Ammon's horn (tissue), 1 donor: ENCODE measurements around the gene PPP2R2C.
A peak's percentile ranks its signal among the peaks of the same experiment; 100 is the strongest.

Source experiments
- DNase-seq: peaks from one replicate; pipeline ENCODE4 v3.0.0-alpha.2; 2016; ENCODE audit warnings: low spot score

PPP2R2C gene

GRCh38 chr4:6342530-6343293 lies 129.7 kb downstream of the PPP2R2C start:
- peak; percentile 78 for DNase-seq

DNA sequence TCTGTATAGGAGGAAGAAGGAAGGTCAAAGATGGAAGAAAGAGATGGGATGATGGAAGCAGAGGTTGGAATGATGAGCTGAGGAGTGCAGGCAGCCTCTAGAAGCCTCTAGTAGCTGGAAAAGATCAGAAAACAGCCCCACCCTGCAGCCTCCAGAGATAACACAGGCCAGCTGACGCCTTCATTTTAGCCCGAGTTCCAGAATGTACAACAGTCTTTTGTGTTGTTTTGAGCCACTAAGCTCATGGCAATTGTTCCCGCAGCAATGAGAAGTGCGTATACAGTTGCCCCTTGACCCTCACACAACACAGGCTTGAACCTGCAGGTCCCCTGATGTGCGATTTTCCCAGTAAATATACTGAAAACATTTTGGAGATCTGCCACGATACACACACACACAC lies 130.7 kb downstream of the PPP2R2C start:
- DNase-seq: no peak

GRCh38 chr4:6340446-6341015 lies 131.9 kb downstream of the PPP2R2C start:
- no peak for DNase-seq

DNA sequence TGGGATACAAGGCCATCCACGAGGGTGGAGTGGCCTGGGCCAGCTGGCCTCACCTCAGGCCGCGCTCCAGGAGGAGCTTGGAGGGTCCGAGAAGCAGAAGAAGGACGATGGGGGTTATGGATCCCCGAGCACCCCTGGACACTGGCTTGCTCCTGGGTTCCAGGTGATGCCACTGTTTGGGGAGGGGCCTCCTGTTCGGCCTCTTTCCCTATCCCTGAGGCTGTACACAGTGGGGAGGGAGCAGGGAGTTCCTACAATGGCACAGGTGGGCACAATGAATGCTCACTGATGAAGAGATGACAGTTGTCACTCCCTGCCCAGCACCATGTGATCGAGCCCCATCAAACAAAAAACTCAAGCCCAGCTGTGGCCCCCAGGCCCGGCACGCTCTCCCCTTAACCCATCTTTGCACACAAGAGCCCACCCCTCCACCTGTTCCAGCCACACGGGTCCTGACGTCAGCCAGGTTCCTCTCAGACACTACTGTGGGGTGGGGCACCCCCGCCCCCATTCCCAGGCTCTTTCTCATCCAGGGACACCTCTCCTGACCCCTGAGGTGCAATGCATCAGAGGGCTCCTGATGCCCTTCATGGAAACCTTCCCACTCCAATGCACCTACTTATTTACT lies 132.5 kb downstream of the PPP2R2C start:
- DNase-seq: no peak

DNA sequence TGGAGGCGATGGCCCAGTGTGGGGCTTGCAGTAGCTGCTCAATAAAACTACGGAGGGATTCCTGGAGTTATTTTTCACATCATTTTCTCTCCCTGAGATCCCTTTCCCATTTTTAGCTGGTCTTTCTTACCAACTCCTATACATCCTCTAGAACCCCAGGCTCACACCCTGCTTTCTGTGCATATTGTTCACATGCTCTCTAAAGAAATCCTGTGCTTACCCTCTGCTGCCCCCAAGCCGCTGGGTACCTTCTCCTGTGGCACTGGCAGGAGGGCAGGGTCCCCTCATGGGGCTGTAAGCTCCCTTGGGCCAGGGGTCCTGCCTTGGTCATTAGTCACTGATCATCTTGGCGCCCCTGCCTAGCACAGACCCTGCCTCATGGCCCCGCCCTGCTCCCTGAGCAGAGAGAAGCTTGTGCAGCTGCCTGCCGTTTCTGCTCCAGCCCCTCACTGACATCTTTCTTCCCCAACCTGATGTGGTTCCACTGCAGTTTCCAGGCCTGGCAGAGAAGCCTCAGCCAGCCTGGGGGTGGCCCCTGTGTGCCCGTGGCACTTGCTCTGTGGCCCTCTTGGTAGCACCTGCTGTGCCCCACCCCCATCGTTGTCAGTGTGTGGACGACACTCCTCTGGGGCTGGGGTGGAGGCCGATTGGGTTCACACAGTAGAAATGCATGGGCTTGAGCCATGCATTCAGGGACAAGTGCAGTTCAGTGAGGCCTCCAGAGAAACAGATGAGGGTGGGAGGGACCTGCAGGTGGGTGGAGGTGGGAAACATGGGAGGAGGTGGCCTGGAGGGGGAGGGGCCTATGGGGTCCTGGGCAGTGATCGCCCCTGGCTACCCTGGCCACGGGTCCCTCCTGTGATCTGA lies 133.2 kb downstream of the PPP2R2C start:
- DNase-seq: no peak

DNA sequence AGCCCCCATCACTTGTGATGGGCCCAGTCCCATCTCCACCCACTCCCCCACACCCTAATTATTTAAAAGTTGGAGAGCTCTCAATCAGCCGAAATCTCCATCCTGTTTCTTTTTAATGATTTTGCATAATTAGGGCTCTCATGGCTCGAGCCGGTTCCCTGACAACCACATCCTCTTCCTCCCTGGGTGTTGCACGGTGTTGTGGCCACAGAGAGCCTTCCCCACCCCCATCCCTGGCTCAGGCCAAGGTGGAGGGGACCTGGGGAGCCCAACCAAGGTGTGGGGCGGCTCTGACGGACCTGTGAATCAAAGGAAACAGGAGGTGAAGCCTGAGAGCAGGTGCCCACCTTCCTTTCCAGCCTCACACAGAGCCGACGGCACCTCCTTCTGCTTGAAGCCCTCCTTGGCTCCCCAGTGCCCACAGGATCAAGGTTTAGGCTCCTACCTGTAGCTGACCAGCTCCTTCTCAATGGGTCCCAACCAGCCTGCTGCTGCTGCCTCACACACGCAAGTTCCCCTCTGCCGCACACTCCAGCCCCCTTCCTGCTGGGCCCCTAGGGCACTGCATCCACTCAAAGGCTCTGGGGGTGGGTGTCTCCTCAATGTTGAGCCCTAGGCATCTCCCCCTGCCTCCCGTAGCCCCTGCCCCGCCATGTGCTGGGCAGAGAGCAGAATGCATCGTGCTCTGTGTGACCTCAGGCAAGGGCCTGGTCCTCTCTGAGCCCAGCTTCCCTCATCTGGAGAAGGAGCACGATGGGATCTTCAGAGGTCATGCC lies 134.1 kb downstream of the PPP2R2C start:
- DNase-seq: no peak

DNA sequence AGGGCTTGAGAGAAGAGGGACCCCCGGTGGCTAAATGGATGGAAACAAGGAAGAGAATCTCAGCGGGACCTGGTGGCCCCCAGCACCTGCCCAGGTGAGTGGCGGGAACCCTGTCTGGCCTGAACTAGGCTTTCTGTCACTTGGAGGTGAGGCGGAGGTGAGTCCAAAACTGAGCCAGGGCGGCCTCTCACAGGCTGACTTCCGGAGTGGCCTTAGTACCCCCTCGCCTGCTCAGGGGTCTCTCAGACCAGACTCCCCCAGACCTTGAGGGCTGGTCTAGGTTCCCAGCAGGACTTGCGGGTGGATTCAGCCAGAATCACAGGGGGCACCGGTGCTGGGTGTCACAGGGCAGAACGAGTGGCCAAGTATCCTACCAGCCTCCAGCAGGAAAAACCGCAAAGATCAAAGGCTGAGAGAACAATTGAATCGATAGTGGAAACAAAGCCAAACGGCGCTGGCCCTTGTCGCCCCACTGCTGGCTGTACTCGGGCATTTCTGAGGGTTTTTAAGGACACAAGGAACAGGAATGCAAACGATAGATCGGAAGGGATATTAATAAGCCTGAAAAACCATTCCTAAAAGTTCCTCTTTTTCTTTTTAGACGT lies 135.0 kb downstream of the PPP2R2C start:
- no peak for DNase-seq

GRCh38 chr4:6336166-6336565 lies 136.2 kb downstream of the PPP2R2C start:
- no peak for DNase-seq

DNA sequence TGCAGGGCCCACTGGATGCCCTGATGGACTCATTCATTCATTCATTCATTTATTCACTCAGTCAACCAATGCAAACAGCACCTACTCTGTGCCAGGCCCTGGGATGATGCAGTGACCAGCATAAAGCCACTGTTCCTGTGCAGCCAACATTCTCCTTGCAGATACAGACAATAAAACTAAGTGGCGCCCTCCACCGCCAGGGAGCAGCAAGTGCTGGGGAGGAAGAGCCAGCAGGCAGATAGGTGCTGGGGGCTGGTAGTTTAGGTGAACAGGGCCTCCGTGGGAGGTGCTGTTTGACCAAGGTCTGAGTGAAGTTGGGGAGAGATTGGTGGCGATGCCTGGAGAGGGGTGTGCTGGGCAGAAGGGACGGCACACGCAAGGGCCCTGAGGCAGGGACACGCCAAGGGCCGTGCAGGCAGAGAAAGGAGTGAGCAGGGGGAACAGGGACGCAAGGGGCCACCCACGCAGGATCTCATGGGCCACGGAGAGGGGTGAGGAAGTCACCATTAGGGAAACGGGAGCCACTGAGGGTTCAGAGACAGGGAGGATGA lies 137.3 kb downstream of the PPP2R2C start:
- DNase-seq: no peak

GRCh38 chr4:6334203-6334887 lies 138.1 kb downstream of the PPP2R2C start:
- DNase-seq: no peak

- no peak for DNase-seq
Measured at GRCh38 chr4:6333301-6334202, 138.9 kb downstream of the PPP2R2C start.

DNA sequence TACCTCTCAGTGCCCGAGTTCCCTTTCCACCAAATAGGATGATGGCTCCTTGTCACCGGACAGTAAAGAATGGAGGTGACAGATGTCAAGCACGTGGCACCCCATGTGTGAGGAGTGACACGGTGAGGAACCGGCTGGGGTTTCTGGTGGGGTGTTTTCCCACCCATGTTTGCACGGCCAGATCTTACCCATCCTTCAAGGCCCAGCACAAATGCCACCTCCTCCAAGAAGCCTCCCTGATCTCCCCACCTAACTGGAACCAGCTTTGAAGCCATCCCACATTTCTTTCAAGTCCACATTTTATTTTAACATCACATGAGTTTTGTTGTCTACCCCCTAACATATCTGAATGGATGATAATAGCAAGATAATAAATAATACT lies 139.8 kb downstream of the PPP2R2C start:
- DNase-seq: no peak

DNA sequence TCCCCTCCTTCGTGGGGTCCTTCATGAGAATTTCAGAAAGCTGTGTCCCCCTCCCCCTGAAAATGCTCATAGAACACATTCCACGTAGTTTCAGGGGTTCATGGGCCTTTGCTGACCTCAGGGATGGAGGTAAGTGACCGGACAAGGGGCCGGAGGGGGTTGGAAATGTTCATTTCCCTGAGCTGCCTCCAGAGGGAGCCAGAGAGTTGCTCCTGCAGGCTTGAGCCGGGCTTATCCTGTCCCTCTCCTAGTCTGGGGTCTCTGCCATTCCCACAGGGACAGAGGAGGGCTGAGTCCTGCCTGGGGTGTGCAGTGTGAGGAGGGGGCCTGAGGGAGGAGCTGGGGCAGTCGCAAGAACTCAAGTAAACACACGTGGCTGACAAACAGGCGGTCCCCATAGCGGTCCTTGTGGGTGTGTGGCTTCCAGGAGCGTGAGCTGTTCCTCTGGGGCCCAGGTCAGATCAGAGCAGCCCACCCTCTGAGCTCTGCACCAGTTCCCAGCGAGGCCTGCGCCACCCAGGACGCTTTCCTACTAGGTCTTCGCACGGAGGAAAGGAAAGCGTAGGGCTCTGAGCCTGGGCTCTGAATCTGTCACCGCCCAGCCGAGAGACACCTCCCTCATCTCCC lies 140.3 kb downstream of the PPP2R2C start:
- no peak for DNase-seq

GRCh38 chr4:6331468-6331867 lies 140.9 kb downstream of the PPP2R2C start:
- no peak for DNase-seq

DNA sequence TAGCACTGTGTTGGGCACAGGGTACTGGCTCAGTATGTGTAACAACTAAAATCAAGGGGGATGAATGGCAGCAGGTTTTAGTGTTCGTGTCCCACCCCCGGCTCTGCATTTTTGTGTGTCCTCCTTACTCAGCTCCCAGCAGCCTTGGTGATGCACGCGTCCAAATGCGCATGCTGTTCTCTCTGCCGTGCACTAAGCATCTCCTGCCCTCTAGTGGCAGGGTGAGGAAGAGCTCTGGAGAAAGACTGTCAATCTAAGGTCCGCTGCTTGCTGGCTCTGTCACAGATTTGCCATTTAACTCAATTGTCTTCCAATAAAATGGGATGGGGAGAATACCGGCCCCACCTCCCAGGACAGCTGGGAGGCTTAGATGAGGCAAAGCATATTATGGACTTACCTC lies 141.4 kb downstream of the PPP2R2C start:
- peak; percentile 49 for DNase-seq

DNA sequence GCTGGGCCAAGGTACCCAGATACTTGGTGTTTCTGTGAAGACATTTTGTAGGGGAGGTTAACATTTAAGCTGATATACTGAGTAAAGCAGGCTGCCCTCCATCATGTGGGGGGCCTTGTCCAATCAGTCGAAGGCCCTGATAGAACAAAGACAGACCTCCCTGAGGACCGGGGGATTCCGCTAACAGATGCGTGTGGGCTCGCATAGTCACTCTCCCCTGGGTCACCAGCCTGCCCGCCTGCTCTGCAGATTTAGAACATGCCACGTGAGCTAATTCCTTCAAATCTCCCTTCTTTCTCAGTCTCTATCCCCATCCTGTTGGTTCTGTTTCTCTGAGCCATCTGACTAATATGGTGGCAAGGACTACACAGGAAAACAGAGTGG lies 142.0 kb downstream of the PPP2R2C start:
- DNase-seq: no peak

DNA sequence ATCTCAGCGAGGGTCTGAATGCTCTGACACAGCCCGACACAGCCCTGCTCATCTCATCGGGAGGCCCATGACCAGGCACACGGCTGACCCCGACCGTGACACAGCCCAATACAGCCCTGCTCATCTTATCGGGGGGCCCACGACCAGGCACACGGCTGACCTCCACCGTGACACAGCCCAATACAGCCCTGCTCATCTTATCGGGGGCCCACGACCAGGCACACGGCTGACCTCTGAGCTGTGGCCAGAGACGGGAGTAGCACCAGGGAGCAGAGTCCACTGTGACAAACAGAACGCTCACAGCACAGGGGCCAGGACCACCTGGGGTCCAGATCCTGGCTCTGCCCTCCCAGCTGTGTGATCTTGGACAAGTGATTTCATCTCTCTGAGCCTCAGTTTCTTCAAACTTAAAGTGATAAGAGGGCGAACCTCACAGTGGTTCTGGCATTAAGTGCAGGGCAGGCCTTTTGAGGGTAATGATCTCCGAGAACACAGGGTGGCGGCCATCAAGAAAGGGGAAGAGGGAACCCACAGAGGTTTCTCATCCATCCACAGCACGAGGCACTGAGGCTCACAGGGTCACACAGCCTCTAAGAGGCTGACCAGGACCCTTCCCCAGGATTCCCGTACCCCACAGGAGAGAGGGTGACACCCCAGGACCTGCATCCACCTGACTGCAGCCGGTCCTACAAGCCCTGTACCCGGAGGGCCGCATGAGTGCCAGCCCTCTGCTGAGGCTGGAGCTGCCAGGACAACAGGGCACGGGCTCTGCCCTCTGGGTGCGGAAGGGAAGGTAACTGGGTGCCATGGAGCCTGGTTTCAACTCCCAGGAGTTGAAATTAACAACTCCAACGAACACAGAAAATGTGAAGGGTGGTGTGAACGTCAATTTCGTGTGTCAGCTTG lies 142.7 kb downstream of the PPP2R2C start:
- DNase-seq: no peak

DNA sequence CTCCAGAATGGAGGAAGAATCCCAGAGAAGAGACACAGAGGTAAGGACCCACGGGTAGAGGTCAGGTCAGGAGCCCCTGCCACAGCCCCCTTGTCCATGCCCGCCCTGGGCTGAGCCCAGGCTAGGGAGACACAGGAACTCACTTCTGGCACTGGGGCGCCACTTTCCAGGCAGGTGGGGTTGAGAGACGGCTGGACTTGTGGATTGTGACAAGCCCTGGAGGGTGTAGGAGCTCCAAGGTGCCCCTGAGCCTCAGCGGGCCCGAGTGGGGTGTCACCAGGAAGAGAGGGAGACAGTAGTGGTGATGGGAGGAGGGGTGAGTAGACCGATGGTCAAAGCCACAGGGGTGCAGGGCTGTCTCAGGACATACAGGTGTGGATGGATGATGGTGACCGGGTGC lies 143.9 kb downstream of the PPP2R2C start:
- no peak for DNase-seq
